Measurements from ENCODE around the gene BRD3OS.

Gene BRD3OS

GRCh38 chr9:134058716-134059115 lies 33.4 kb downstream of the BRD3OS start:
- TF ChIP-seq, protein P1, sequence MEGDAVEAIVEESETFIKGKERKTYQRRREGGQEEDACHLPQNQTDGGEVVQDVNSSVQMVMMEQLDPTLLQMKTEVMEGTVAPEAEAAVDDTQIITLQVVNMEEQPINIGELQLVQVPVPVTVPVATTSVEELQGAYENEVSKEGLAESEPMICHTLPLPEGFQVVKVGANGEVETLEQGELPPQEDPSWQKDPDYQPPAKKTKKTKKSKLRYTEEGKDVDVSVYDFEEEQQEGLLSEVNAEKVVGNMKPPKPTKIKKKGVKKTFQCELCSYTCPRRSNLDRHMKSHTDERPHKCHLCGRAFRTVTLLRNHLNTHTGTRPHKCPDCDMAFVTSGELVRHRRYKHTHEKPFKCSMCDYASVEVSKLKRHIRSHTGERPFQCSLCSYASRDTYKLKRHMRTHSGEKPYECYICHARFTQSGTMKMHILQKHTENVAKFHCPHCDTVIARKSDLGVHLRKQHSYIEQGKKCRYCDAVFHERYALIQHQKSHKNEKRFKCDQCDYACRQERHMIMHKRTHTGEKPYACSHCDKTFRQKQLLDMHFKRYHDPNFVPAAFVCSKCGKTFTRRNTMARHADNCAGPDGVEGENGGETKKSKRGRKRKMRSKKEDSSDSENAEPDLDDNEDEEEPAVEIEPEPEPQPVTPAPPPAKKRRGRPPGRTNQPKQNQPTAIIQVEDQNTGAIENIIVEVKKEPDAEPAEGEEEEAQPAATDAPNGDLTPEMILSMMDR (IDR thresholded peaks at IDR 0.05; ENCODE audit: borderline replicate concordance, insufficient read depth, low read depth, low read length), result no peak
- no peak overlapping the region for H3K4me3 ChIP-seq (ENCODE audit: low read depth, low read length)

GRCh38 chr9:134059188-134059641 lies 33.9 kb downstream of the BRD3OS start:
- TF ChIP-seq, protein P1 (IDR thresholded peaks at IDR 0.05; ENCODE audit: borderline replicate concordance, insufficient read depth, low read depth, low read length), result no peak
- H3K4me3 ChIP-seq (ENCODE audit: low read depth, low read length), result no peak overlapping the region

DNA sequence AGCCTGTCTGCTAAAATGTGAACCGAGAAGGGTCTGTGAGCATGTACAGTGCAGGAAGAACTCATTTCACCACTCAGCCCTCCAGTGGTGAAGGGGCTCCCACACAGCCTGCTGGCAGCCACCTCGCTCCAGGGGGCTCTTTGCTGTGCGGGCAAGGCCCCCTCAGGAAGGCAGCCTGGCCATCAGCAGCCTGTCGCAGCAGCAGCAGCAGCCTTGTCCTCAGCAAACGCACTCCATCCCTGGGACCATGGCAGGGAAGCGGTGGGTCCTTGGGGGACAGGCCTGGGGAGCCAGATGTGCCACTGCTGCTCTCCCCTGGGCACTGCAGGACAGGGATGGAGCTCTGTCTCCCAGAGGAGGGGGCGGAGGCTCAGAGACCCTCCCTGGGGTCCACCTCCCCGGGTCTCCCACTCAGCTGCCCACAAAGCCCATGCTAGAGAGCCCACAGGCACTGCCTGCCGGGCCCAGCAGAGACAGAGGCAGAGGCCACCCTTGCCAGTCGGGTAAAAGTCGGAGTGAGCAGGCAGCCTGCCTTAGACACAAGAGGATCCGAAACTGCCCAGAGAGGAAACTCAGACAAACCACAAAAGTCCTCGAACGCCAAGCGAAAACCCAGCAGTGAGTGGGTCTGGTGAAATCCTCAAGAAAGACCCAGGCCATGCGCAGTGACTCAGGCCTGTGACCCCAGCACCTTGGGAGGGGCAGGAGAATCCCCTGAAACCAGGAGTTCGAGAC lies 34.5 kb downstream of the BRD3OS start:
- TF ChIP-seq, protein P1 (IDR thresholded peaks at IDR 0.05; ENCODE audit: borderline replicate concordance, insufficient read depth, low read depth, low read length), result peak; percentile 32; the same call in 1 of the 2 replicates
- H3K4me3 ChIP-seq (ENCODE audit: low read depth, low read length), result no peak overlapping the region

GRCh38 chr9:134060546-134060945 lies 35.3 kb downstream of the BRD3OS start:
- TF ChIP-seq, protein P1 (IDR thresholded peaks at IDR 0.05; ENCODE audit: borderline replicate concordance, insufficient read depth, low read depth, low read length), result no peak
- no peak overlapping the region for H3K4me3 ChIP-seq (ENCODE audit: low read depth, low read length)

GRCh38 chr9:134061019-134061687 lies 35.9 kb downstream of the BRD3OS start:
- TF ChIP-seq, protein P1 (IDR thresholded peaks at IDR 0.05; ENCODE audit: borderline replicate concordance, insufficient read depth, low read depth, low read length), result no peak
- no peak overlapping the region for H3K4me3 ChIP-seq (ENCODE audit: low read depth, low read length)

DNA sequence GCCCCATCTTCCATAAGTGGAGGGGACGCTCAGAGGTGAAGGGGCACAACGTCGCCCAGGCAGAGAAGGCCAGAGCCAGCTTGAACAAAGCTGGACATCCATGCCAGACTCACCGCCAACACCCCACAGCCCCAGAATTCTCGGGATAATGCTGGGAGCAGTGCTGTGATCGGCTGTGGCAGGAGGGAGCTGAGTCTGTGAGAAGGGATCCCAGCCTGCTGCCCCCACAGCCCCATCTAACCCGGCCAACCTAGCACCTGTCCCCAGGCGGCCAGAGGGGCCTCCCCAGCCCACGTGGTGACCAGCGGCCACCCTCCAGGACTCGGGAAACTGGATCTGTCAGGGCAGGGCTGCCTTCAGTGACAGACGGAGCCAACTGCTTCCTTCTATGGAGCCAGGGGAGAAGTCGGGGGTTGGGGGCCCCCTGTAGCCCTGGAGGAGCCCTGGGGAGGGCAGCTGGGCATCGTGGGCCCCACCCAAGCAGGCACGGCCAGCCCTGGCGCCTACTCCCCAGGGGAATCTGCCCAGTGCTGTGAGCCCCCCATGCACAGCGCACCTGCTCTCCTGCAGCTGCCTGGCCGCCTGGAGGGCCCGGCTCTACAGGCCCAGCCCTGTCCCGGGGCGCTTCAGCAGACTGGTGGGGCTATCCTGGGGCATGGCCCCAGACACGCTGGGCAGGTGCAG lies 36.5 kb downstream of the BRD3OS start:
- TF ChIP-seq, protein P1 (IDR thresholded peaks at IDR 0.05; ENCODE audit: borderline replicate concordance, insufficient read depth, low read depth, low read length), result no peak
- H3K4me3 ChIP-seq (ENCODE audit: low read depth, low read length), result no peak overlapping the region

Measured in GM12875 (cell line).